ENCODE results near the gene PLP1. TPM values are rescaled to one million over a fixed set of nuclear protein-coding genes. Genes with fewer than 3 reads are reported as not detected.

Gene PLP1
- total RNA-seq, 1 experiment from 2014 or later, result not detected

DNA sequence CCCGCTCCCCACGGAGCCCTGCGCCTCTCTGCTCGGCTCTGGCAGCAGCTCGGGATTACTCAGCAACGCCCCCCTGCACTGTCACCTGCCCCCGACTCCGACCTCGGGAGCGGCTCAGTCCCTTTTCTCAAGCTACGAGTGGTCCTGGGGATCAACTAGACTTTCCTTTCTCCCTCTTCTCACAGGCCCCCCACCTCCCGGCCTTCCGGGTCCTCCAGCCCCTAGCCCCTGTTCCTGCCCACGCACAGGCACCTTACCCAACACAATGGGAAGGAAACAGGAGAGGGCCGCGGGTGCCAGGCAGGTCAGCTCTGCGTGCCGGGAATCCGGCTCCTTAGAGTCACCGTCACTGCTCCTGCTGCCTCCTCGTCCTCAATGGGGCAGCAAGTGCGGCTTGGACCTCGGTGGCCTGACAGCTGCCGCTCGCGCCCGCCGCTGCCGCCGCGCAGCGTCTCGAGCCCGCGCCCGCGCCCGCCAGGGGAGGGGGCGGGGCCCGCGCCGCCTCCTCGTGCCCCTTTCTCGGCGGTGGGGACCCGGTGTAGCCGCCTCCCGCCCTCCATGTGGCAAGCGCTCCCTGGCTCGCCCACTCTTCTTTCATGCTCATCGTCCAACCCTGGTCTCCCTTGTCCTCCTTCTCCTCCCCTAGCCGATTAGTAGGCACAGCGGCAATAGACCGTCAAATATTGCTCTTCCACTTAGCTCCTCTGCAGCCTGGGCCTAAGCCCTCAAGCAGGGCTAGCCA, 55.3 kb downstream of the PLP1 start, which contains the start of gene RAB9B:
RAB9B (minus strand) TSS at position 455 of the 742 bp plus-strand sequence. CDS start 6,473 bp downstream, outside the sequence.
- TF ChIP-seq EZH2 (IDR thresholded peaks at IDR 0.05; ENCODE audit: low read depth), result no peak
- TF ChIP-seq, protein P1, sequence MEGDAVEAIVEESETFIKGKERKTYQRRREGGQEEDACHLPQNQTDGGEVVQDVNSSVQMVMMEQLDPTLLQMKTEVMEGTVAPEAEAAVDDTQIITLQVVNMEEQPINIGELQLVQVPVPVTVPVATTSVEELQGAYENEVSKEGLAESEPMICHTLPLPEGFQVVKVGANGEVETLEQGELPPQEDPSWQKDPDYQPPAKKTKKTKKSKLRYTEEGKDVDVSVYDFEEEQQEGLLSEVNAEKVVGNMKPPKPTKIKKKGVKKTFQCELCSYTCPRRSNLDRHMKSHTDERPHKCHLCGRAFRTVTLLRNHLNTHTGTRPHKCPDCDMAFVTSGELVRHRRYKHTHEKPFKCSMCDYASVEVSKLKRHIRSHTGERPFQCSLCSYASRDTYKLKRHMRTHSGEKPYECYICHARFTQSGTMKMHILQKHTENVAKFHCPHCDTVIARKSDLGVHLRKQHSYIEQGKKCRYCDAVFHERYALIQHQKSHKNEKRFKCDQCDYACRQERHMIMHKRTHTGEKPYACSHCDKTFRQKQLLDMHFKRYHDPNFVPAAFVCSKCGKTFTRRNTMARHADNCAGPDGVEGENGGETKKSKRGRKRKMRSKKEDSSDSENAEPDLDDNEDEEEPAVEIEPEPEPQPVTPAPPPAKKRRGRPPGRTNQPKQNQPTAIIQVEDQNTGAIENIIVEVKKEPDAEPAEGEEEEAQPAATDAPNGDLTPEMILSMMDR (conservative IDR thresholded peaks at IDR 0.05), result no peak
- Histone ChIP-seq H3K9me3 (ENCODE audit: insufficient read depth, low read depth) (no peaks in the 10 kb centered on the region), H3F3A (ENCODE audit: insufficient read depth, low read depth) (no peaks in the 10 kb centered on the region), H3K4me2 (no peak within 1 kb of the TSS), H3K79me2 (ENCODE audit: low read depth) (no peaks in the 10 kb centered on the region), H4K20me1 (ENCODE audit: insufficient read depth) (no peaks in the 10 kb centered on the region), H3K9me2 (ENCODE audit: insufficient read depth) (no peaks in the 10 kb centered on the region), H3K4me1 (replicated peaks; ENCODE audit: insufficient read depth) (no peaks in the 10 kb centered on the region), H3K27me3 (ENCODE audit: insufficient read depth, low read depth) (peaks cover 24% of the 10 kb centered on the region), H3K27ac (no peak within 1 kb of the TSS), H2AFZ (no peak within 1 kb of the TSS), H3K4me3 (no peak within 1 kb of the TSS), H3K36me3 (ENCODE audit: low read depth) (no peaks in the 10 kb centered on the region)
- BruUV-seq (replicated peaks), result no TSS peak
- CTCF ChIA-PET, result interaction anchor here (0.6 kb wide), 1 partner anchor 343 kb away, joined by 7 read pairs; no protein-coding TSS in a partner anchor
- DNase-seq, result no peak
- POLR2A ChIA-PET (ENCODE audit: unreplicated experiment), result no interaction called here
- intact Hi-C loops (cut with micrococcal nuclease; ENCODE audit: unreplicated experiment), result no loop called here

DNA sequence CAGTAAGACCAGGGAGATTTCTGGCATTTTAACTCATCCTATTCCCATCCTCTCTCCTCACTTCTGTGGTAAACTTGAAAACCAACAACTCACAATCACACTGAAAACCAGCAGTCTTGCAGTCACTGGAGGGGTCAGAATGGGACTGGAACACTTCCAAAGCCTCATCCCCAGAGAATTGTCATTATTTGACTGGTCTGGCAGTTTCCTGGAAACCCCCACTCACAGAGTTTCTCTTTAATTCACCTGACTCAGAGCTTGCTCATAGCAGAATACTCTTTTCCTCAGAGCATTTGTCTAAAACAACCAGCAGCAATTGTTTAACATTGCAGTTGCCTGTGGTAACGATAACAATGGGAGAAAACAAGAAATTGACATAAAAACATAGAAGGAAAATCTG, 62.8 kb downstream of the PLP1 start:
- no peak overlapping the region for H3K4me2 ChIP-seq
- no peak overlapping the region for H3K27ac ChIP-seq
- H3K36me3 ChIP-seq (ENCODE audit: low read depth), result no peaks in the 10 kb centered on the region
- no peaks in the 10 kb centered on the region for H3F3A ChIP-seq (ENCODE audit: insufficient read depth, low read depth)
- POLR2A ChIA-PET (ENCODE audit: unreplicated experiment), result no interaction called here
- H3K9me2 ChIP-seq (ENCODE audit: insufficient read depth), result no peaks in the 10 kb centered on the region
- no peaks in the 10 kb centered on the region for H4K20me1 ChIP-seq (ENCODE audit: insufficient read depth)
- H3K4me3 ChIP-seq, result no peak overlapping the region
- no peak for TF ChIP-seq EZH2 (IDR thresholded peaks at IDR 0.05; ENCODE audit: low read depth)
- TF ChIP-seq, protein P1 (conservative IDR thresholded peaks at IDR 0.05), result no peak
- H3K79me2 ChIP-seq (ENCODE audit: low read depth), result no peaks in the 10 kb centered on the region
- no peaks in the 10 kb centered on the region for H3K27me3 ChIP-seq (ENCODE audit: insufficient read depth, low read depth)
- no peaks in the 10 kb centered on the region for H3K4me1 ChIP-seq (replicated peaks; ENCODE audit: insufficient read depth)
- no TSS peak for BruUV-seq (replicated peaks)
- intact Hi-C loops (cut with micrococcal nuclease; ENCODE audit: unreplicated experiment), result no loop called here
- no peaks in the 10 kb centered on the region for H3K9me3 ChIP-seq (ENCODE audit: insufficient read depth, low read depth)
- DNase-seq, result no peak
- H2AFZ ChIP-seq, result no peak overlapping the region
- CTCF ChIA-PET, result no interaction called here

Other genes starting within 250 kb of the PLP1 start
- 41.0 and 42.9 TPM in 2 replicates for gene TCEAL4, start 191.3 kb upstream of the PLP1 start, total RNA-seq (2021)
- 11.7 and 12.8 TPM in 2 replicates for gene TCEAL3, start 168.9 kb upstream of the PLP1 start, total RNA-seq (2021)
- 25.2 and 26.8 TPM in 2 replicates for gene TCEAL1, start 147.9 kb upstream of the PLP1 start, total RNA-seq (2021)
- gene MORF4L2, start 90.1 kb upstream of the PLP1 start, total RNA-seq (2021), result 385 and 417 TPM in 2 replicates
- gene TMEM31, start 65.9 kb upstream of the PLP1 start, total RNA-seq (2021), result not detected in 2 replicates
- not detected in 2 replicates for gene RAB9B, start 55.4 kb downstream of the PLP1 start, total RNA-seq (2021)
- not detected in 2 replicates for gene TMSB15B, start 185.8 kb downstream of the PLP1 start, total RNA-seq (2021)
- gene H2BW1, start 236.9 kb downstream of the PLP1 start, total RNA-seq (2021), result not detected in 2 replicates